SH-SY5Y (cell line): ENCODE data around the gene TNPO3.

Experiments
- GATA2 ChIP-seq: IDR thresholded peaks from 2 replicates; pipeline ENCODE4 v1.6.1; 2011; ENCODE audit warnings: mild to moderate bottlenecking, low read depth, low read length
- GATA3 ChIP-seq: IDR thresholded peaks from 2 replicates; pipeline ENCODE4 v1.6.1; 2011; ENCODE audit warnings: low read depth, mild to moderate bottlenecking, low read length, moderate library complexity

DNA sequence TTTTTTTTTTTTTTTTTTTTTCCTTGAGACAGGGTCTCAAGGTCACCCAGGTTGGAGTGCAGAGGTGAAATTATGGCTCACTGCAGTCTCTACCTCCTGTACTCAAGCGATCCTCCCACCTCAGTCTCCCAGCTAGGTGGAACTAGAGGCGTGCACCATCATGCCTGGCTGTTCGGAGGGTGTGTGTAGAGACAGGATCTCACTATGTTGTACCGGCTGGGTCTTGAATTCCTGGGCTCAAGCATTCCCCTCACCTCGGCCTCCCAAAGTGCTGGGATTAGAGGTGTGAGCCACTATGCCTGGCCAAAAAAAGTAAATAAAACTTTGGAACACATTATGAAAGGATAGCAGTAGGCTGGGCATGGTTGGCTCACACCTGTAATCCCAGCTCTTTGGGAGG, 39.6 kb upstream of the TNPO3 start:
- TF ChIP-seq GATA2 (no peak), GATA3 (no peak)
